GM19395 (cell line): ENCODE measurements around the gene TRIM34.
"Not testable (repeated sequence)": the region's sequence is repeated elsewhere in the genome, so short reads cannot be mapped to it uniquely, and the experiment has no call there.

Experiments
- ATAC-seq: cut with Tn5 transposase; IDR thresholded peaks from one replicate; pipeline ENCODE4 v1.9.1; 2021; ENCODE audit warnings: mild to moderate bottlenecking, moderate library complexity; ENCODE audit not compliant: unreplicated experiment

TRIM34 gene

GRCh38 chr11:5624489-5625279, at the start of gene TRIM34:
TSS of gene TRIM34 (plus strand) at chr11:5625001. CDS start at chr11:5632332, 7,331 bp downstream.
- peak; percentile 98 for ATAC-seq

DNA sequence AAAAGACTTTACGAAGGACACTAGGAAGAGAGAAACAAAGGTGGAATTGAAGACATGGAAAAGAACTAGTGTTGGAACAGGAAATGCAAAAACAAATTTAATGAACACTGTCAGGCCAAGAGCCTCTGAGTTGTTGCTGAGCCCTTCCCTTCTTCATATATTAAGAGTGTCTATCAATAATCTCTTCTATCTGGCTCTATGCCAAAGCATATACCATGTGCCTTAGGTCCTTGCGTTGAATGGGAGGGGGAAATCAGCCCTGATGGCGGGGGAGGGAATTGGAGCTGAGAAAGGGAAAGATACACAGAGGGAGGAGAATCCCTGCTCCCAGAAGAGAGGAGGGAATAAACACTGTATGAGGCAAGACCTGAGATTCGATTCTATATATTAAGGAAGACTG, 49.6 kb upstream of the TRIM34 start:
- ATAC-seq, result no peak

DNA sequence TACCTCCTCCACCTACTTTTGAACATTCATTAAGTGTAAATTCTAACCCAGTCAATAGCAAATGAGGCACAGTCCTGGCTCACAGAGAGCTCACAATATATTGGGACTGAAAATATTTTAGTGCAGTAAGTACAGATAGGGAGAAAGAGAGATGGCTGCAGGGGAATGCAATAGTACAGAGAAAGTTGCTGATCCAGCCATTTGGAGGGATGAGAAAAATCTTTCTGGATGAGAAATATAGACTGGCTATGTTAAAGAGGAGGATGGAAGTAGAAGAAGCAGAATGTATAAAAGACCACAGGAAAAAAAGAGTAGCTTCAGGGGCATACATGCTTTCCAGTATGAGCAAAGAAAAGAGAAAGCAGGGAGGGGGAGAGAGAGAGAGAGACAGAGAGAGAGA, 47.7 kb upstream of the TRIM34 start:
- no peak for ATAC-seq

DNA sequence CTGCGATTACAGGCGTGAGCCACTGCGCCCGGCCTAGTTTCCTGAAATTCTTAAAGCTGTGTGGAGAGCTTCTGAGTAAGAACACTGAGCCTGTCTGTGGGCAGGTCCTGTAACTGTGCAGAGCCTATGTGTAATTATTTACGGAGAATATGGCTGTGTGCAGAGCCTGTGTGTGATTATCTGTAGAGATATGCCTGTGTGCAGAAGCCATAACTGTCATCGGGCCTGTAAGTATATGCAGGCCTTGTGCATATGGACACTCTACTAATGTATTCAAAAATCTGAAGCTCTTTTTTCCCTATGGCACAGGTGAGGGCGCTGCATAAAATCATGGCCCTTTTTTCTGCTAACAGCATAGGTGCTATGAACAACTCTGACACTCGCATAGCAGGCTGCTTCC, 44.2 kb upstream of the TRIM34 start, which contains the start of gene OR52B6:
Gene OR52B6 (plus strand): TSS at position 301 of the 400 bp plus-strand sequence. CDS start 0 bp downstream, at position 301.
- no peak for ATAC-seq

DNA sequence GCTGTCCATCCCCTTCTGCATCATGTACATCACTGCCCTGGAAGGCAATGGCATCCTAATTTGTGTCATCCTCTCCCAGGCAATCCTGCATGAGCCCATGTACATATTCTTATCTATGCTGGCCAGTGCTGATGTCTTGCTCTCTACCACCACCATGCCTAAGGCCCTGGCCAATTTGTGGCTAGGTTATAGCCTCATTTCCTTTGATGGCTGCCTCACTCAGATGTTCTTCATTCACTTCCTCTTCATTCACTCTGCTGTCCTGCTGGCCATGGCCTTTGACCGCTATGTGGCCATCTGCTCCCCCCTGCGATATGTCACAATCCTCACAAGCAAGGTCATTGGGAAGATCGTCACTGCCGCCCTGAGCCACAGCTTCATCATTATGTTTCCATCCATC, 43.8 kb upstream of the TRIM34 start:
- no peak for ATAC-seq

DNA sequence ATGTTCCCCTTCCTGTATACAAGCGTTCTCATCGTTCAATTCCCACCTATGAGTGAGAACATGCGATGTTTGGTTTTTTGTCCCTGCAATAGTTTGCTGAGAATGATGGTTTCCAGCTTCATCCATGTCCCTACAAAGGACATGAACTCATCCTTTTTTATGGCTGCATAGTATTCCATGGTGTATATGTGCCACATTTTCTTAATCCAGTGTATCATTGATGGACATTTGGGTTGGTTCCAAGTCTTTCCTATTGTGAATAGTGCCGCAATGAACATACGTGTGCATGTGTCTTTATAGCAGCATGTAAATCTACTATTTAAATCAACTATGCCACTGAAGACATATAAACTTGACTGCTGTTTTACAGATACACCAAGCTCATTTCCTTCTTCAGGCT, 40.3 kb upstream of the TRIM34 start:
- not testable (repeated sequence) for ATAC-seq

DNA sequence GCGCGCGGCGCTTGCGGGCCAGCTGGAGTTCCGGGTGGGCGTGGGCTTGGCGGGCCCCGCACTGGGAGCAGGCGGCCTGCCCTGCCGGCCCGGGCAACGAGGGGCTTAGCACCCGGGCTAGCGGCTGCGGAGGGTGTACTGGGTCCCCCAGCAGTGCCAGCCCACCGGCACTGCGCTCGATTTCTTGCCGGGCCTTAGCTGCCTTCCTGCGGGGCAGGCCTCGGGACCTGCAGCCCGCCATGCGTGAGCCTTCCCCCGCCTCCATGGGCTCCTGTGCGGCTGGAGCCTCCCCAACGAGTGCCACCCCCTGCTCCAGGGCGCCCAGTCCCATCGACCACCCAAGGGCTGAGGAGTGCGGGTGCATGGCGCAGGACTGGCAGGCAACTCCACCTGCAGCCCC, 34.9 kb upstream of the TRIM34 start:
- not testable (repeated sequence) for ATAC-seq

DNA sequence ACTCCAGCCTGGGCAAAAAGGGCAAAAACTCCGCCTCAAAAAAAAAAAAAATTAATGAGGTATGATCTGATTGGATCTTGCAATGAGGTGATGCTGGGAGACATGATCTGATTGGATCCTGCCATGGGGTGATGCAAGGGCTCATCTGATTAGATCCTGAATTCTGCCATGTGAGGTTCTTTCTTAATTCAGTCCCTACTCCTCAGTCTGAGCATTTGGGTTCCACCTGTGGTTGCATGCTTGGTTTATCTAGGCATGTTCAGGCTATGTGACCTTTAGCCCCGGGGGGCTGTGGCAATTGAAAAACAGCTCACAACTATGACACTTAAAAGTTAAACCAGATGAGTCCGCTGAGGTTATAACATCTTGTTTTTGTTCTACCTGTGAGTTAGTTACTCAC, 33.2 kb upstream of the TRIM34 start:
- ATAC-seq, result no peak

DNA sequence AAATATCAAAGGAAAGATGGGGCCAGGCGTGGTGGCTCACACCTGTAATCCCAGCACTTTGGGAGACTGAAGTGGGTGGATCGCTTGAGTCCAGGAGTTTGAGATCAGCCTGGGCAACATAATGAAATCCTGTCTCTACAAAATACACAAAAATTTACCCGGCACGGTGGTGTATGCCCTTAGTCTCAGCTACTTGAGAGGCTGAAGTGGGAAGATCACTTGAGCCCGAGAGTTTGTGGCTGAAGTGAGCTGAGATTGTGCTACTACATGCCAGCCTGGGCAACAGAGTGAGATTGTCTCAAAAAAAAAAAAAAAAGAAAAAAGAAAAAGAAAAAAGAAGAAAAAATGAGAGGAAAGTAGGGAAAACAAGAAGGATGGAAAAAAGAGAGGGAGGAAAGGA, 32.2 kb upstream of the TRIM34 start:
- no peak for ATAC-seq

GRCh38 chr11:5593146-5593545, 31.7 kb upstream of the TRIM34 start:
- ATAC-seq, result no peak

DNA sequence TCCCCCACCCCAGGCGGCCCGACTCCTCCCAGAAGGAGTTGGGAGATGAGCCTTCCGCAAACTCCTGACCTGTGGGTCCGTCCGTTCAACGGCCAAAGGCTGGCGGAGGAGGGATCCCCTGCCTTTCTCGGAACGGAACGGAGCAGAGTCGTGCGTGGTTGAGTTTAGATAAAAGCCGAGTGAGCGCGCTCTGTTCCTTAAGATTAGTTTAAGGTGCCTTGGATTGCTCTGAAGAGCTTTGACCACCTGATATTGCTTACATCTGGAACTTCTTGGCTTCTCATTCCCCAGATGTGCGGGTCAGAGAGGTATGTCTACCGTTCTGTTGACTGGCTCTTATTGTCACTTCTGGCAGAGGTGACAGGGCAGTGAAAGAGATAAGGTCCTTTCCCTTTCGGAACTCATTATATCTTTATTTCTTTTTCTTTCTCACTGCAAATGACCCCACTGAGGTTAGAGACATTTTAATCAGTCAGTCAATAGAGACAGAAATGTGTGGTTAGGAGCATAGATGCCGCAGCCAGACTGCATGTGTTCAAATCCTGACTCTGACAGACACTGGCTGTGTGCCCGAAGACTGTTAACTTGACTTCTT, 28.1 kb upstream of the TRIM34 start, which contains the start of gene TRIM6:
Gene TRIM6 (plus strand): TSS at position 31 of the 595 bp plus-strand sequence. CDS start 261 bp downstream, at position 292.
- ATAC-seq, result peak; percentile 56

DNA sequence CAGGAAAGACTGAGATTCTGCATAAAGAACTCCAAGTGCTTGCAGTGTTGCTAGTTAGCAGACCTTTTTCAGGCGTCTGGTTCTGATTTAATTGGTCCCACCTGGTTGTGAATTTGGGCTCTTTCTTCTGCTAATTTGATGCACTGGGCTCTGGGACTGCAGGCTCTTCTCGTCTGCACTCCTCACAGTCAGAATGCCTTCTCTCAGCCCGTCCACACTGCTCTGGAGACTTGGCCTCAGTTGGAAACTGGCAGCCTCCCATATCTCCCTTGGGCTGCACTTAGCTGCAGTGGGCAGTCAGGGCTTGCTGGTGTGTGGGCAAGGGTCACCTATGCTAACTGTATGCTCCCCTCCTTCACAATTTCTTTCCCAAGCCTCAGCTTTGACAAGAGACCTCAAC, 26.8 kb upstream of the TRIM34 start:
- ATAC-seq, result no peak

DNA sequence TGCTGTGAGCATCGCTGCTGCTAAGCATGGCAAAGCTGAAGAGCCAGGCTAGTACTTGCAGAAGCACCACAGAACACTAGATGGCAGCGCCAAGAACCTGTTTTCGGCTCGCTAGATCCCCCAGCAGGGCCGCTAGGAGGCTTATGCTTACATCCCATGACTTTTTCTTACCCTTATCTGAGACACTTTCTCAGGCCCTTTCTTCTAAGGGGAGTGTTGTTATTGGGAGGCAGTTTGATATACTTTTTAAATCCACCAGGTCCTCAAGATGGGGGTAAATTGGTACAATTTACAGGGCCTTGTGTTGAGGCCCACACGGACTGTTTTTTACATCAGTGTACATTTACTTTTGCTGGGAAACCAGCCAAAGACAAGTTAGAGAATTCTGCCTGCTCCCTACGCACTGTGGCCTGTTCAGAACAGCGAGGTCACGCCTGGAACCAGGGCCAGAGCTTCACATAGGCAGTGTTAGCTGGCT, 24.4 kb upstream of the TRIM34 start:
- peak; percentile 79 for ATAC-seq

- not testable (repeated sequence) for ATAC-seq
Observed at GRCh38 chr11:5602791-5603190, 22.0 kb upstream of the TRIM34 start.

- no peak for ATAC-seq
Observed at GRCh38 chr11:5603326-5603725, 21.5 kb upstream of the TRIM34 start.

- ATAC-seq, result no peak
Observed at GRCh38 chr11:5604896-5605295, 19.9 kb upstream of the TRIM34 start.

DNA sequence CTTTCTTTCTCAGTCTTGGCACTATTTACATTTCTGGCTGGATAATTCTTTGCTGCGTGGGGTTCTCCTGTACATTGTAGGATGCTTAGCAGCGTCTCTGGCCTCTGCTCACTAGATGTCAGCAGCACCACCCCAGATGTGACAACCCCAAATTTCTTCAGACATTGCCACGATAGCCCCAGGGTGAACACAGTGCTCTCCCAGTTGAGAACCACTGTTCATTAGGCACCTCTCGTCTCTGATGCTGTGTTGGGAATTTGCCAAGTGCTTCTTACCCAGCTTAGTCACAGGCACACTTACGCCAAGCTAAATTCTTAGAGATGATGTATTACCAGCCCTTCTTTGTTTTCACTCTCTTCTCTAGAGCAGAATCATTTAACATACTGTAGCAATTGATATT, 19.0 kb upstream of the TRIM34 start:
- ATAC-seq, result no peak

DNA sequence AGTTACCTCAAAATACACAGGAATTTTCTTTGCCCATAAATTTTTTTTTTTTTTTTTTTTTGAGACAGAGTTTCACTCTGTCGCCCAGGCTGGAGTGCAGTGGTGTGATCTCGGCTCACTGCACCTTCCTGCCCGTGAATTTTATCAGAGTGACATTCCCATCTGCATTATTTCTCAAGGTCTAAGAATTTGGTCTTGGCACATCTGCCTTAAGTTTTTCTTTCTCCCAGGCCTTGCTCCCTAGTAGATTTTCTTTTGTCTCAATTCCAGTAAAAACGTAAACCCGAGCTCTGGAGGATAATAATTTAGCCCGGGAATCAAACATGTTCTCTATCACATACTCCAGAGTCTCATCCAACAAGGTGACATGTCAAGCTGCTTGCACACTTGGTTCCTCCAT, 16.0 kb upstream of the TRIM34 start:
- ATAC-seq, result no peak

- ATAC-seq, result no peak
Observed at GRCh38 chr11:5610446-5610845, 14.4 kb upstream of the TRIM34 start.

DNA sequence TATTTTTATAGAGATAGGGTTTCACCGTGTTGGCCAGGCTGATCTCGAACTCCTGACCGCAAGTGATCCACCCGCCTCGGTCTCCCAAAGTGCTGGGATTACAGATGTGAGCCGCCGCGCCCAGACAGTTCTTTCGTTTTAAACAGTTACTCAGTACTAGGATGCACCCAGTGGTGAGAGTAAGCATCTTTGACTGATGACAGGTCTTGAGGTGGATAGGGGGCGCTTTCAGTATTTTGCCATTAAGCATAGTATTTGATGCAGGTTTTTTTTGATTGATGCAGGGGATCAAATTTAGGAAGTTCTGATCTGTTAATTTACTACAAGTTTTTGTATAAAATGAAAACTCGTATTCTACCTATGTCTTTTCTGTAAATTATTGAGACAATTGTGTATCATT, 13.2 kb upstream of the TRIM34 start:
- ATAC-seq, result no peak

- ATAC-seq, result no peak
Observed at GRCh38 chr11:5618807-5619206, 6.0 kb upstream of the TRIM34 start.
